A549 (cell line): ENCODE measurements around the gene GNAO1.

Experiments
- CEBPB ChIP-seq, 2 experiments: fragments of >200 bp in 1 of 2; sonication (Bioruptor Twin) in 1 of 2; formaldehyde crosslinking in 1 of 2; IDR thresholded peaks; 2 replicates each; pipeline ENCODE4 v1.6.1; 2012 to 2016
- MYC ChIP-seq: IDR thresholded peaks from 2 replicates; pipeline ENCODE4 v1.6.1; 2012; ENCODE audit warnings: mild to moderate bottlenecking, inconsistent platforms, low read length, improper control_type of control experiment, borderline replicate concordance
- POLR2A ChIP-seq: IDR thresholded peaks from 2 replicates; pipeline ENCODE4 v1.6.1; 2012; ENCODE audit warnings: mild to moderate bottlenecking, low read length
- RAD21 ChIP-seq, 2 experiments: fragments of >200 bp in 1 of 2; sonication (Bioruptor Twin) in 1 of 2; formaldehyde crosslinking in 1 of 2; IDR thresholded peaks in 1 of 2; conservative IDR thresholded peaks in 1 of 2; 2 replicates in 1 of 2; 3 replicates in 1 of 2; pipeline ENCODE4 v1.6.1; 2012 to 2018; ENCODE audit warnings: inconsistent platforms in 1 of 2
- ZFP36 ChIP-seq: fragments of 450-650 bp; IDR thresholded peaks from 2 replicates; pipeline ENCODE4 v1.6.1; 2014; ENCODE audit warnings: borderline replicate concordance; ENCODE audit not compliant: partially characterized antibody
- TF ChIP-seq, protein P1 (sequence below): fragments of >200 bp; sonication (Bioruptor Twin); formaldehyde crosslinking; IDR thresholded peaks from 3 replicates; pipeline ENCODE4 v1.5.1; 2016

DNA sequence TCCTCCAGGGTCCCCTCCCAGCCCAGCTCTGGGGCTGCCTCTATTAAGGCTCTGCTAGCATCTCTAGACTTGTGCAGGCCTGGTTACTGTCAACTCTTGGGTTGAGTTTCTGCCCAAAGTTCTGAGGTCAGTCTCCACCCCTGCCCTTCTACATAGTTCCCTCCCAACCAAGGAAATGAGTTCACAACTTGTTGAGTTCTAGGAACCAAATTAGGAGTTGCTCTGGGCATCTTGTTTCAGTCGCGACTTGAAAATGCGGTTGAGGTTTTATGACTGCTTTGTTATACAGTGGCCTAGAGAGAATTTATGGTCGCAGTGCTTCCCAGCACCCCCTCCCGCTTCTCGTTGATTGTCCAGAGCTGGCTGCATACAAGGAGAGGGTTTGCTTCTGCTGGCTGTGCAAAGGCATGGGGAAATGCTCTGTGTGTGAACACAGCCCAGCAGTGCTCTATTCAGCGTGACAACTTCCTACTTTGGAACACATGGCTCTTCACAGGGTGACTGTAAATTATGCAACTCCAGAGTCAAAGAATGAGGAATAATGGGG is 20.2 kb downstream of the GNAO1 start:
- TF ChIP-seq RAD21 (conservative IDR thresholded peaks at IDR 0.05 in 1 of 2, IDR thresholded peaks at IDR 0.05 in 1 of 2) = no peak
- no peak for TF ChIP-seq MYC
- TF ChIP-seq, protein P1, sequence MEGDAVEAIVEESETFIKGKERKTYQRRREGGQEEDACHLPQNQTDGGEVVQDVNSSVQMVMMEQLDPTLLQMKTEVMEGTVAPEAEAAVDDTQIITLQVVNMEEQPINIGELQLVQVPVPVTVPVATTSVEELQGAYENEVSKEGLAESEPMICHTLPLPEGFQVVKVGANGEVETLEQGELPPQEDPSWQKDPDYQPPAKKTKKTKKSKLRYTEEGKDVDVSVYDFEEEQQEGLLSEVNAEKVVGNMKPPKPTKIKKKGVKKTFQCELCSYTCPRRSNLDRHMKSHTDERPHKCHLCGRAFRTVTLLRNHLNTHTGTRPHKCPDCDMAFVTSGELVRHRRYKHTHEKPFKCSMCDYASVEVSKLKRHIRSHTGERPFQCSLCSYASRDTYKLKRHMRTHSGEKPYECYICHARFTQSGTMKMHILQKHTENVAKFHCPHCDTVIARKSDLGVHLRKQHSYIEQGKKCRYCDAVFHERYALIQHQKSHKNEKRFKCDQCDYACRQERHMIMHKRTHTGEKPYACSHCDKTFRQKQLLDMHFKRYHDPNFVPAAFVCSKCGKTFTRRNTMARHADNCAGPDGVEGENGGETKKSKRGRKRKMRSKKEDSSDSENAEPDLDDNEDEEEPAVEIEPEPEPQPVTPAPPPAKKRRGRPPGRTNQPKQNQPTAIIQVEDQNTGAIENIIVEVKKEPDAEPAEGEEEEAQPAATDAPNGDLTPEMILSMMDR = no peak
- no peak for TF ChIP-seq CEBPB (IDR thresholded peaks at IDR 0.05)
- TF ChIP-seq ZFP36 = no peak
- TF ChIP-seq POLR2A = no peak
